CD4-positive, alpha-beta T cell treated with Interleukin-12 subunit alpha and Interleukin-12 subunit beta, for 1 hour (primary cell): ENCODE measurements around the gene RALGAPA2.

Experiments used
- DNase-seq: peaks from one replicate; pipeline ENCODE4 v3.0.0-alpha.2; 2020

The RALGAPA2 gene

GRCh38 chr20:20454850-20455627 is 257.4 kb downstream of the RALGAPA2 start:
- DNase-seq: no peak

- DNase-seq: no peak
These were observed 258.1 kb downstream of the RALGAPA2 start for GRCh38 chr20:20454367-20454766.

- DNase-seq: peak; percentile 56
These were observed 260.2 kb downstream of the RALGAPA2 start for GRCh38 chr20:20452254-20452676.

GRCh38 chr20:20450521-20450920 is 261.9 kb downstream of the RALGAPA2 start:
- no peak for DNase-seq

DNA sequence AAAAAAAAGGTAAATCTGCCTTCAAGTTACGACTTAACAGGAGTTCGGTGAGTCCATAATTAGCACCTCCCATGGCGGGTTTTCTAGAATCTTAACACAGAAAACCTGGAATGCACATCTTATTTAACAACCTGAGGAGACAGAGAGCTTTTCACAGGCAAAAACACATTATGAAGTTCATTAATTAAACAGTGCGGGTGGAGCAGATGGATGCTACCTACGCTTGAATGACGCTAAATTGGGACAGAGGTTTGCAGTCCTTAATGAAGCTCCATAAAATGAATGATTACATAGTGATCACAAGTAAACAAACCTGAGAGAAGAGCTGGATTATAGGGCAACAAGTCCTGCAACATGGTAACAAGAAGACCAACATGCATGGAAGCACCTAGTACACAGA is 263.6 kb downstream of the RALGAPA2 start:
- DNase-seq: no peak

DNA sequence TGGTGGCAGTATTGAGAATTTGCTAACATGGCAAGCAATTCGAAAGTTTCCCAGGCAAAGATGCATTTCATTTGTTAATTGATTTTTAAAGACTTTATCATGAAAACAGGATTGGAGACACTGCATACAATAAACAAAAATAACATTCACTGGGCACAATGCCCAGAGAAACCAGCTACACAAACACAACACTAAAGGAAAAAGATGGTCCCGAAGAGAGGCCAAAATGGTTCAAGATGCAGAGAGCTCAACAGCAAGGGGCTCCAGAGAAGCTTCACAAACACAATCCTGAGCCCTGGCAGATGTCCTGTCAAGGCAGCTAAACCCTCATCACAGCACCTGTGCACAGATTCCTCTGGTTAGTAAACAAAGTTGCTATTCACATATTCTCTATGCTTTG is 265.2 kb downstream of the RALGAPA2 start:
- no peak for DNase-seq

GRCh38 chr20:20446425-20447015 is 265.9 kb downstream of the RALGAPA2 start:
- no peak for DNase-seq

GRCh38 chr20:20446001-20446400 is 266.4 kb downstream of the RALGAPA2 start:
- DNase-seq: no peak

GRCh38 chr20:20443504-20443903 is 268.9 kb downstream of the RALGAPA2 start:
- DNase-seq: no peak

DNA sequence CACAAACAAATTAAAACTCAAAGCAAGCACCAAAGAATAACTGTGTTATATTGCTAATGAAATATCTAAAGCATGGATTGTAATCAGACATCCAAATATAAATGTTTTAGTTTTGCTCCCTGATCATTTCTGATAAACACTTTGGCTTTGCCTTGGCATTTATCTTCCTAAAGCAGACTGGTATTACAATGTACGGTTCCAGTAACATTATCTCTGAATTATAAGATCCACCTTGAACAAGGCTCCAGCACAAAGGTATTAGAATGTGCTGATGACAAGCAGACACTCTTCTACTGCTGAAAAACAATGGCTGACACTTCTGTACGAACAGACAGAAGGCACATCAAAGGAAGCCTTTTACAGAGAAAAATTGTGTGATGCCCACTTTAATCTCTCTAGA is 270.0 kb downstream of the RALGAPA2 start:
- DNase-seq: no peak

GRCh38 chr20:20440886-20441658 is 271.4 kb downstream of the RALGAPA2 start:
- no peak for DNase-seq

GRCh38 chr20:20440481-20440880 is 272.0 kb downstream of the RALGAPA2 start:
- no peak for DNase-seq

- DNase-seq: no peak
These were observed 272.7 kb downstream of the RALGAPA2 start for GRCh38 chr20:20439602-20440190.

- no peak for DNase-seq
These were observed 275.1 kb downstream of the RALGAPA2 start for GRCh38 chr20:20437314-20437713.

- DNase-seq: no peak
These were observed 275.8 kb downstream of the RALGAPA2 start for GRCh38 chr20:20436689-20437088.

DNA sequence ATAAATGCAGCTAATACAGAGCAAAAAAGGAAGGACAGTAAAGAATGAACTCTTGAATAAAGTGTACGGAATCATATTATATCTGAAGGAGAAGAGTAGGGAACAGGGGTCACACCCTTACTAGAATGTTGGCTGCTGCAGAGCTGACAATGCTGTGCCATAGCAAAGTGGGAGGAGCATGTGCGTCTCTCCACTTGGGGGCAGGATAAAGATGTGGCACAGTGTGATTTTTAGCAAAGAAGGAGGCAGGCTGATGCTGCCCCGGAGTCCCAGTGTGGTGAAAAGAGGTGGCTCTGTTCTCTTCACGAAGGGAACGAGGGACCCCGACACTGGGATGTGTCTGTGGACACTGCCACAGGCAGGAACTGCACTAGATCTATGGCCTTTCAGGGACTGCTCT is 277.0 kb downstream of the RALGAPA2 start:
- DNase-seq: no peak

GRCh38 chr20:20432618-20433286 is 279.7 kb downstream of the RALGAPA2 start:
- no peak for DNase-seq

- no peak for DNase-seq
These were observed 282.4 kb downstream of the RALGAPA2 start for GRCh38 chr20:20430066-20430465.

- DNase-seq: no peak
These were observed 284.4 kb downstream of the RALGAPA2 start for GRCh38 chr20:20428067-20428466.

DNA sequence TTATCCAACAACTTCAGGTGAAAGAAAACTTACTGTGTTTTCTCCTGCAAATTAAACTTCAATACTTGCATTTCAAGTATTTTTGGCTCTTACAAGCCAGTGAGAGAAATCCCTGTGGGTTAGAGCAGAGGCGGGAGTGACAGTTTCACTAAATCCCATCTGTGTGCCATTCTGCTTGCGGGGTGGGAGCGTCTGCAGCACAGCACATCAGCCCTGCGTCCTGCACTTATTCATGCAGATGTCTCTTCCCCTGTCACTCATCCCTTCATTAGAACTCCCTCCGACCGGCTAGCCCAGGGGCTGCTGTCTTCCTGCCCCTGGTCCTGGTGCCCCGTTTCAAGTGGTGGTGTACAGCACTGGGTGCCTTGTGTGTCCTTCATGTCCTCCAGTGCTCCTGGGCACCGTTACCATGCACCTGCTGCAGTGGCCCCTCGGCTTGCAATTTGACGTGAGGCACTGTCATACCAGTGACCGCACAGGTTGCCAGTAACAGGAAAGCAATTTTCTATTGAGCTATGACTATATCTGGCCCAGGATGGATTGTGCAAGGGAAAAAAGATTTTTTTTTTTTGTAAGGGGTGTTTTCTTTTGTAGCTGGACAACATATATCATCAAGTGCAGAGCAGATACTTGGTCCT is 285.1 kb downstream of the RALGAPA2 start:
- no peak for DNase-seq

- no peak for DNase-seq
These were observed 285.9 kb downstream of the RALGAPA2 start for GRCh38 chr20:20426655-20426907.

GRCh38 chr20:20425823-20426654 is 286.4 kb downstream of the RALGAPA2 start:
- DNase-seq: no peak
